CD14-positive monocyte (primary cell): ENCODE results near the gene FTH1. TPM values are rescaled to one million over a fixed set of nuclear protein-coding genes. Genes with fewer than 3 reads are reported as not detected.

Source experiments
- DNase-seq, 3 donors: peaks; one replicate each; pipeline ENCODE4 v3.0.0-alpha.2; 2011 to 2022
- H2AFZ ChIP-seq: 2 replicates; pipeline ENCODE4 v1.6.0; 2012; ENCODE audit warnings: mild to moderate bottlenecking, low read depth, low read length, inconsistent platforms; ENCODE audit not compliant: insufficient read depth, poor library complexity, severe bottlenecking
- H3K27ac ChIP-seq, 2 donors: 1 replicate in 1 of 2; 2 replicates in 1 of 2; pipeline ENCODE4 v1.5.1; 2012 to 2013; ENCODE audit warnings: low read length in 2 of 2, control low read depth in 1 of 2, inconsistent platforms in 1 of 2, low read depth in 1 of 2, mild to moderate bottlenecking in 1 of 2
- H3K27me3 ChIP-seq, 2 donors: one replicate each; pipeline versions ENCODE4 v1.6.0 to v1.6.1; 2011 to 2013; ENCODE audit warnings: low read length in 2 of 2; ENCODE audit not compliant: control insufficient read depth in 2 of 2, insufficient read depth in 2 of 2
- H3K36me3 ChIP-seq, 2 donors: replicated peaks in 1 of 2; 1 replicate in 1 of 2; 2 replicates in 1 of 2; pipeline versions ENCODE4 v1.5.1 to v1.6.1; 2012 to 2013; ENCODE audit warnings: low read length in 2 of 2, control low read depth in 1 of 2, inconsistent platforms in 1 of 2, mild to moderate bottlenecking in 1 of 2; ENCODE audit not compliant: insufficient read depth in 2 of 2, control insufficient read depth in 1 of 2
- H3K4me1 ChIP-seq, 2 donors: 1 replicate in 1 of 2; 2 replicates in 1 of 2; pipeline versions ENCODE4 v1.5.1 to v1.6.1; 2012 to 2013; ENCODE audit warnings: low read length in 2 of 2, control low read depth in 1 of 2, inconsistent platforms in 1 of 2, mild to moderate bottlenecking in 1 of 2, moderate library complexity in 1 of 2; ENCODE audit not compliant: insufficient read depth in 2 of 2, control insufficient read depth in 1 of 2
- H3K4me2 ChIP-seq: replicated peaks from 2 replicates; pipeline ENCODE3; 2012; ENCODE audit warnings: low read length, moderate library complexity, mild to moderate bottlenecking; ENCODE audit not compliant: poor library complexity, severe bottlenecking; ENCODE audit errors: extremely low read depth
- H3K4me3 ChIP-seq, 3 experiments: fragments of 200-600 bp in 1 of 3; sonication (generic) in 1 of 3; replicated peaks in 1 of 3; 1 replicate in 2 of 3; 2 replicates in 1 of 3; pipeline ENCODE4 v1.5.1; 2011 to 2013; ENCODE audit warnings: low read length in 3 of 3, mild to moderate bottlenecking in 3 of 3, control low read depth in 2 of 3, low read depth in 2 of 3, inconsistent platforms in 1 of 3, moderate library complexity in 1 of 3
- H3K79me2 ChIP-seq: 2 replicates; pipeline ENCODE4 v1.6.0; 2012; ENCODE audit warnings: mild to moderate bottlenecking, control low read depth, inconsistent platforms, low read length, moderate library complexity; ENCODE audit not compliant: insufficient read depth
- H3K9ac ChIP-seq: 2 replicates; pipeline ENCODE4 v1.6.0; 2017; ENCODE audit warnings: low read length, mild to moderate bottlenecking; ENCODE audit not compliant: insufficient read depth, poor library complexity, severe bottlenecking
- H3K9me3 ChIP-seq, 2 donors: replicated peaks in 1 of 2; 1 replicate in 1 of 2; 2 replicates in 1 of 2; pipeline versions ENCODE4 v1.5.1 to v1.6.1; 2012 to 2013; ENCODE audit warnings: low read length in 2 of 2, control low read depth in 1 of 2; ENCODE audit not compliant: control insufficient read depth in 1 of 2, insufficient read depth in 1 of 2
- H4K20me1 ChIP-seq: 2 replicates; pipeline ENCODE4 v1.6.0; 2012; ENCODE audit warnings: mild to moderate bottlenecking, low read length, control low read depth, moderate library complexity; ENCODE audit not compliant: insufficient read depth
- H3K27ac Mint-ChIP-seq, 7 donors: one replicate each; pipeline ENCODE4 v1.8.0; 2020; ENCODE audit warnings: mild to moderate bottlenecking in 7 of 7, mixed read lengths in 7 of 7, moderate library complexity in 6 of 7, inconsistent platforms in 2 of 7
- H3K27me3 Mint-ChIP-seq, 3 donors: one replicate each; pipeline ENCODE4 v1.8.0; 2021 to 2022; ENCODE audit warnings: low read depth in 3 of 3, mild to moderate bottlenecking in 3 of 3, mixed read lengths in 3 of 3, moderate library complexity in 3 of 3, inconsistent platforms in 1 of 3
- H3K36me3 Mint-ChIP-seq, 2 donors: one replicate each; pipeline ENCODE4 v1.8.0; 2020; ENCODE audit warnings: mixed read lengths in 2 of 2, inconsistent platforms in 1 of 2, mild to moderate bottlenecking in 1 of 2
- H3K4me1 Mint-ChIP-seq: one replicate; pipeline ENCODE4 v1.8.0; 2020; ENCODE audit warnings: mild to moderate bottlenecking, mixed read lengths
- H3K4me3 Mint-ChIP-seq, 2 donors: one replicate each; pipeline ENCODE4 v1.8.0; 2020; ENCODE audit warnings: mild to moderate bottlenecking in 2 of 2, mixed read lengths in 2 of 2, moderate library complexity in 1 of 2
- H3K9me3 Mint-ChIP-seq, 7 donors: one replicate each; pipeline ENCODE4 v1.8.0; 2020 to 2022; ENCODE audit warnings: mixed read lengths in 7 of 7, mild to moderate bottlenecking in 6 of 7, moderate library complexity in 6 of 7, inconsistent platforms in 2 of 7
- WGBS: methylation state at CpG from one replicate; pipeline ENCODE4 v1.1.5; 2013; ENCODE audit warnings: missing lambda C conversion rate; ENCODE audit not compliant: insufficient coverage; 5-methylcytosine and 5-hydroxymethylcytosine counted together
- intact Hi-C, 2 donors: fragments of 100-400 bp; cut with micrococcal nuclease; formaldehyde crosslinking; loops; one replicate each; pipeline versions ENCODE4 v1.15.0 to v1.15.1; 2023
- polyA plus RNA-seq, 3 donors: library from polyadenylated mRNA; depleted of rRNA in 1 of 3; unstranded in 2 of 3; stranded (reverse) in 1 of 3; fragments of 300-500 nt in 2 of 3; fragments of >200 nt in 1 of 3; fragmentation: Illumina TruSeq in 2 of 3; gene quantifications; 1 replicate in 2 of 3; 2 replicates in 1 of 3; pipeline ENCODE4 v1.2.3, GENCODE V29; 2012 to 2021
- TF ChIP-seq, protein P1 (sequence below): fragments of 200-600 bp; IDR thresholded peaks from one replicate; pipeline ENCODE4 v1.8.0; 2022; ENCODE audit warnings: antibody characterized with exemption, mild to moderate bottlenecking

FTH1 gene
- polyA plus RNA-seq, 3 donors = 8,968 to 15,394 (median 11,239) TPM

DNA sequence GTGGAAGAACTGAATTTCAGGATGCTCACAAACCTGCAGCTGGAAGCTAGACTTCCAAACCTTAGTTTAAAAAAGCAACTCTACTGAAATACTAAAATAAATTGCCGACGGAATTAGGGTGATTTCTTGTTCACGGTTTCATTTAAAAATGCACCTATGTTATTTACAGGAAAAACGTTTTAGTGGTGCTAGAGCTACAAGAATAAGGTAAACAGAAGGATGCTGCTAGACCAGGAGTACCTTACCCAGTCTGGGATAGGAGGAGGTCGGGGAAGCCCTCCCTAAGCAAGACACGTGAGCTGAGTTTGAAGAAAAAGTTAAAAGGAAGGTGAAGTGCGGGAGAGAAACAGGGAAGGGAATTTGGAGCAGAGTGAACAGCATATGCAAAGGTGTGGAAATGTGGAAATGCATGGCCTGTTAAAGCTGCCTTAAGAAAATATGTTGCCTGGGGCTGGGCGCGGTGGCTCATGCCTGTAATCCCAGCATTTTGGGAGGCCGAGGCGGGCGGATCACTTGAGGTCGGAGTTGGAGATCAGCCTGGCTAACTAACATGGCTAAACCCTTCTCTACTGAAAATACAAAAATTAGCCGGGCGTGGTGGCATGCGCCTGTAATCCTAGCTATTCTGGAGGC lies 1.4 kb upstream of the FTH1 start:
- DNase-seq = peak in 1 of 3 donors; percentile 3
- H3K9me3 ChIP-seq = no peaks in the 10 kb centered on the region
- no peaks in the 10 kb centered on the region for H3K27me3 ChIP-seq
- H3K36me3 ChIP-seq = peaks cover 16 to 33% of the 10 kb centered on the region in 2 donors
- peak overlapping the region; percentile 100 for H3K9ac ChIP-seq
- H3K79me2 ChIP-seq = peaks cover 65% of the 10 kb centered on the region
- 82% methylated on average over 6 of the region's 16 CpGs for WGBS
- peaks cover 0 to 18% (median 9%) of the 10 kb centered on the region in 7 donors for H3K9me3 Mint-ChIP-seq
- H3K27ac ChIP-seq = peak overlapping the region; percentile 95 to 99
- peak overlapping the region; percentile 75 to 100 (median 86) for H3K4me3 ChIP-seq
- H3K27me3 Mint-ChIP-seq = peaks cover 0 to 35% (median 0%) of the 10 kb centered on the region in 3 donors
- peaks cover 41% of the 10 kb centered on the region for H4K20me1 ChIP-seq
- TF ChIP-seq, protein P1, sequence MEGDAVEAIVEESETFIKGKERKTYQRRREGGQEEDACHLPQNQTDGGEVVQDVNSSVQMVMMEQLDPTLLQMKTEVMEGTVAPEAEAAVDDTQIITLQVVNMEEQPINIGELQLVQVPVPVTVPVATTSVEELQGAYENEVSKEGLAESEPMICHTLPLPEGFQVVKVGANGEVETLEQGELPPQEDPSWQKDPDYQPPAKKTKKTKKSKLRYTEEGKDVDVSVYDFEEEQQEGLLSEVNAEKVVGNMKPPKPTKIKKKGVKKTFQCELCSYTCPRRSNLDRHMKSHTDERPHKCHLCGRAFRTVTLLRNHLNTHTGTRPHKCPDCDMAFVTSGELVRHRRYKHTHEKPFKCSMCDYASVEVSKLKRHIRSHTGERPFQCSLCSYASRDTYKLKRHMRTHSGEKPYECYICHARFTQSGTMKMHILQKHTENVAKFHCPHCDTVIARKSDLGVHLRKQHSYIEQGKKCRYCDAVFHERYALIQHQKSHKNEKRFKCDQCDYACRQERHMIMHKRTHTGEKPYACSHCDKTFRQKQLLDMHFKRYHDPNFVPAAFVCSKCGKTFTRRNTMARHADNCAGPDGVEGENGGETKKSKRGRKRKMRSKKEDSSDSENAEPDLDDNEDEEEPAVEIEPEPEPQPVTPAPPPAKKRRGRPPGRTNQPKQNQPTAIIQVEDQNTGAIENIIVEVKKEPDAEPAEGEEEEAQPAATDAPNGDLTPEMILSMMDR = no peak
- H3K4me1 ChIP-seq = peaks cover 71 to 72% of the 10 kb centered on the region in 2 donors
- peak overlapping the region; percentile 95 to 97 for H3K4me3 Mint-ChIP-seq
- peak overlapping the region; percentile 89 for H3K4me2 ChIP-seq
- H3K36me3 Mint-ChIP-seq = peaks cover 49 to 54% of the 10 kb centered on the region in 2 donors
- H2AFZ ChIP-seq = no peak overlapping the region
- peak overlapping the region; percentile 98 to 100 (median 99) for H3K27ac Mint-ChIP-seq
- intact Hi-C loops = loop anchor here (1.0 to 5.0 kb wide), 2 partner anchors 56 to 583 kb away; no protein-coding TSS in a partner anchor
- peaks cover 60% of the 10 kb centered on the region for H3K4me1 Mint-ChIP-seq

DNA sequence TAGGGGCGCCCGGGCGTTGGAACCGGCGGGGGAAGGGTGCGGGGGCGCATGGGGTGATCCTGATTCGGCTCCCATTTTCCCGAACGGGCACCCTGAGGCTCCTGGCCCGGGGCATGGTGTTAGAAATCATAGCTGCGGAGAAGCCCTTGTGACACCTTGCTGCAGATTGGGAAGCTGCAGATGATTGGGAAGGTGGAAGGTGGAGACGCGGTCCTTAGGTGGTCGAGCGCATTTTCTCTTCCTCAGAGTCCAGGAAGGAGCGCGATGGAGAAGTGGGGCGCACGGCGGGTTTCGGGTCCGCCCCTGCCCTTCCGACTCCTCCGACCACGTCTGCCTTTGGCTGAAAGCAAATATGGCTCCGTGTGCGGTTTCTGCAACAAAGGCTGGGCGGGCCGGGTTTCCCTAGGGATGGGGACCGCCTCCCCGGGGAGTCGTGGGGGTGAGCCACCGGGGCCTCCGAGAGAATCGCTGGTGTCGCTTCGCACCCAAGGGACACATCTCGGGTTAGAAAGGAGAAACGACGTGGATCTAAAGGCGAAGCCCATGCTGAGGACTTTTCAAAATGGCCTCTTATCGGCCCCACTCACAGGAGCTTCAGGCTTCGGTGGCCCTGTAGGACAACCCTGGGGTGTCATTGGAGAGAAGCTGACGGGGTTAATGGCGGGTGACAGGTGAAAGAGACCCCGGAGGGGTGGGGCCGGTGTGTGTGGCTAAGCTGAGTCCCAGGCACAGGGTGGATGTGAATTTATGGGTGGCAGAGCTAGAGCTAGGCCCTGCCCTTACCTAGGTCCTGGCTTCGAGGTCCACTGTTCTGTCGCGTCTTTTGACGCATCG lies 707 bp upstream of the FTH1 start:
- Histone ChIP-seq H2AFZ (no peak overlapping the region), H3K9me3 (no peaks in the 10 kb centered on the region), H3K36me3 (peaks cover 16 to 35% of the 10 kb centered on the region in 2 donors), H3K9ac (peak overlapping the region; percentile 100), H3K27ac (peak overlapping the region; percentile 95 to 99), H3K4me2 (peak overlapping the region; percentile 89), H3K27me3 (no peaks in the 10 kb centered on the region), H3K79me2 (peaks cover 66% of the 10 kb centered on the region), H3K4me1 (peaks cover 71 to 72% of the 10 kb centered on the region in 2 donors), H3K4me3 (peak overlapping the region; percentile 75 to 100 (median 86)), H4K20me1 (peaks cover 46% of the 10 kb centered on the region)
- peak; percentile 64 to 70 (median 67) for DNase-seq
- intact Hi-C loops = loop anchor here (1.0 to 5.0 kb wide), 2 partner anchors 57 to 584 kb away; no protein-coding TSS in a partner anchor
- Mint-ChIP-seq H3K27ac (peak overlapping the region; percentile 96 to 100 (median 99)), H3K9me3 (peaks cover 0 to 18% (median 9%) of the 10 kb centered on the region in 7 donors), H3K36me3 (peaks cover 50 to 55% of the 10 kb centered on the region in 2 donors), H3K4me3 (peak overlapping the region; percentile 95 to 97), H3K27me3 (peaks cover 0 to 41% (median 0%) of the 10 kb centered on the region in 3 donors), H3K4me1 (peaks cover 60% of the 10 kb centered on the region)
- TF ChIP-seq, protein P1 = no peak
- WGBS = 11% methylated on average over 49 of the region's 53 CpGs
